ENCODE results near the gene NUMBL.

Gene NUMBL

GRCh38 chr19:40686882-40687524 lies 3.4 kb downstream of the NUMBL start:
- TF ChIP-seq, protein P1, sequence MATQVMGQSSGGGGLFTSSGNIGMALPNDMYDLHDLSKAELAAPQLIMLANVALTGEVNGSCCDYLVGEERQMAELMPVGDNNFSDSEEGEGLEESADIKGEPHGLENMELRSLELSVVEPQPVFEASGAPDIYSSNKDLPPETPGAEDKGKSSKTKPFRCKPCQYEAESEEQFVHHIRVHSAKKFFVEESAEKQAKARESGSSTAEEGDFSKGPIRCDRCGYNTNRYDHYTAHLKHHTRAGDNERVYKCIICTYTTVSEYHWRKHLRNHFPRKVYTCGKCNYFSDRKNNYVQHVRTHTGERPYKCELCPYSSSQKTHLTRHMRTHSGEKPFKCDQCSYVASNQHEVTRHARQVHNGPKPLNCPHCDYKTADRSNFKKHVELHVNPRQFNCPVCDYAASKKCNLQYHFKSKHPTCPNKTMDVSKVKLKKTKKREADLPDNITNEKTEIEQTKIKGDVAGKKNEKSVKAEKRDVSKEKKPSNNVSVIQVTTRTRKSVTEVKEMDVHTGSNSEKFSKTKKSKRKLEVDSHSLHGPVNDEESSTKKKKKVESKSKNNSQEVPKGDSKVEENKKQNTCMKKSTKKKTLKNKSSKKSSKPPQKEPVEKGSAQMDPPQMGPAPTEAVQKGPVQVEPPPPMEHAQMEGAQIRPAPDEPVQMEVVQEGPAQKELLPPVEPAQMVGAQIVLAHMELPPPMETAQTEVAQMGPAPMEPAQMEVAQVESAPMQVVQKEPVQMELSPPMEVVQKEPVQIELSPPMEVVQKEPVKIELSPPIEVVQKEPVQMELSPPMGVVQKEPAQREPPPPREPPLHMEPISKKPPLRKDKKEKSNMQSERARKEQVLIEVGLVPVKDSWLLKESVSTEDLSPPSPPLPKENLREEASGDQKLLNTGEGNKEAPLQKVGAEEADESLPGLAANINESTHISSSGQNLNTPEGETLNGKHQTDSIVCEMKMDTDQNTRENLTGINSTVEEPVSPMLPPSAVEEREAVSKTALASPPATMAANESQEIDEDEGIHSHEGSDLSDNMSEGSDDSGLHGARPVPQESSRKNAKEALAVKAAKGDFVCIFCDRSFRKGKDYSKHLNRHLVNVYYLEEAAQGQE (IDR thresholded peaks at IDR 0.05; ENCODE audit: insufficient read depth in 1 of 2, low read depth in 2 of 2, low read length in 2 of 2): no peak
- TF ChIP-seq POLR2AphosphoS5 (IDR thresholded peaks at IDR 0.05; ENCODE audit: low read depth, low read length) (no peak), FOXP2 (optimal IDR thresholded peaks at IDR 0.05; ENCODE audit: borderline replicate concordance, extremely low read depth, extremely low read length, insufficient read depth) (no peak), TAF1 (IDR thresholded peaks at IDR 0.05; ENCODE audit: borderline replicate concordance, insufficient read depth, low read length) (no peak), SIN3A (IDR thresholded peaks at IDR 0.05; ENCODE audit: borderline replicate concordance, insufficient read depth, low read length) (no peak)

DNA sequence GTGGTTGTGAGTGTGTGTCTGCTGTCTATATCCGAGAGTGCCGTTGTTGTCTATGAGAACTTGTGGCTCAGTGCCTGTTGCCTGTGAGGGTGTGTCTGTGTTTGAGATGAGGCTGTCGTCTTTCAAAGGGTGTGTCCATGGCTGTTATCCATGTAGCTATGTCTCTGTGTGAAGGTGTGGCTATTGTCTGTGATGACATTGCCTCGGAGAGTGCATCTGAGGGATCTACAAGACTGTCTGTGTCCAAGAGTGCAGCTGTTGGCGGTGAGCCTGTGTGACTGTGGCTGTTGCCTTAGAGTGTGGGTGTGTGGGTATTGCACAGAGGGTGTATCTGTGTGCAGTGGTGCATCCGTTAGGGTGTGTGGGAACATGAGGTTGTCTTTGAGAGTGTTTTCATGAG lies 4.9 kb downstream of the NUMBL start:
- no peak for TF ChIP-seq TAF1 (IDR thresholded peaks at IDR 0.05; ENCODE audit: borderline replicate concordance, insufficient read depth, low read length)
- TF ChIP-seq SIN3A (IDR thresholded peaks at IDR 0.05; ENCODE audit: borderline replicate concordance, insufficient read depth, low read length): no peak
- TF ChIP-seq POLR2AphosphoS5 (IDR thresholded peaks at IDR 0.05; ENCODE audit: low read depth, low read length): no peak
- TF ChIP-seq, protein P1 (IDR thresholded peaks at IDR 0.05; ENCODE audit: insufficient read depth in 1 of 2, low read depth in 2 of 2, low read length in 2 of 2): no peak
- TF ChIP-seq FOXP2 (optimal IDR thresholded peaks at IDR 0.05; ENCODE audit: borderline replicate concordance, extremely low read depth, extremely low read length, insufficient read depth): no peak

GRCh38 chr19:40685016-40685526 lies 5.4 kb downstream of the NUMBL start:
- no peak for TF ChIP-seq TAF1 (IDR thresholded peaks at IDR 0.05; ENCODE audit: borderline replicate concordance, insufficient read depth, low read length)
- TF ChIP-seq POLR2AphosphoS5 (IDR thresholded peaks at IDR 0.05; ENCODE audit: low read depth, low read length): no peak
- TF ChIP-seq FOXP2 (optimal IDR thresholded peaks at IDR 0.05; ENCODE audit: borderline replicate concordance, extremely low read depth, extremely low read length, insufficient read depth): no peak

DNA sequence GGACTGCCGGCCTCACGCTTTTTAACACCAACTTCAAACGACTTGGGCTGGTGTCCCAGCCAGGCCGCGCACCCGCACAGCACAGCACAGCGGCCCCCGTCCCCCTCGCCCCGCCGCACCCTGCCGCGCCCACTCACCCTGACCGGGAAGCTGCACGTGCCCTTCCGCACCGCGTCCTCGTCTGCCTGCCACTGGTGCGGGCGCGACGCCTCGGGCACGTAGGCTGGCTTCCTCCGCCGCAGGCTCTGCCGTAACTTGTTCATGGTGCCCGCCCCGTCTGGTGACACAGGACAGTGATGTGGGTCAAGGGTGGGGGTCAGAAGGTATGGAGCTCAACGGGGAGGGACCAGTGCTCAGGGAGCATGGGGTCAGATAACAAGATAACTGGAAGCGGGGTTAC lies 6.2 kb downstream of the NUMBL start:
- TF ChIP-seq SIN3A (IDR thresholded peaks at IDR 0.05; ENCODE audit: borderline replicate concordance, insufficient read depth, low read length): no peak
- TF ChIP-seq POLR2AphosphoS5 (IDR thresholded peaks at IDR 0.05; ENCODE audit: low read depth, low read length): no peak
- no peak for TF ChIP-seq TAF1 (IDR thresholded peaks at IDR 0.05; ENCODE audit: borderline replicate concordance, insufficient read depth, low read length)
- TF ChIP-seq, protein P1 (IDR thresholded peaks at IDR 0.05; ENCODE audit: insufficient read depth in 1 of 2, low read depth in 2 of 2, low read length in 2 of 2): no peak
- TF ChIP-seq FOXP2 (optimal IDR thresholded peaks at IDR 0.05; ENCODE audit: borderline replicate concordance, extremely low read depth, extremely low read length, insufficient read depth): no peak

DNA sequence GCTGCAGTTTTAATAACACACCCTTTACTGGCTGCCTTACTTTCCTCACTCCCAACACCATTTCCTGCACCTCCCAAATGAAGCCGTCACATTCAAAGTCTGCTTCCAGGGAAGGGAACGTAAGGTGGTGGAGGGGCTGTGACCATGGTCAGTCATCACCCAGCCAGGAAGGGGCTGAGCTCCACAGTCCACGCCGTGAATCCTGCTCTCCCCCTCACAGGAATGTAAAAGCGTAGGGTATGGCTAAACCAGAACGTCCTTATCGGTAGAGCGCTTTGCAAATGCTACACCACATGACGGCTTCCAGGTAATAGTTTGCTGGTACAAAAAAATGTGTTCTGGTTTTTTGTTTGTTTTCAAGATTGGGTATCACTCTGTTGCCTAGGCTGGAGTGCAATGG lies 7.0 kb downstream of the NUMBL start:
- TF ChIP-seq, protein P1 (IDR thresholded peaks at IDR 0.05; ENCODE audit: insufficient read depth in 1 of 2, low read depth in 2 of 2, low read length in 2 of 2): no peak
- no peak for TF ChIP-seq SIN3A (IDR thresholded peaks at IDR 0.05; ENCODE audit: borderline replicate concordance, insufficient read depth, low read length)
- TF ChIP-seq TAF1 (IDR thresholded peaks at IDR 0.05; ENCODE audit: borderline replicate concordance, insufficient read depth, low read length): no peak
- TF ChIP-seq POLR2AphosphoS5 (IDR thresholded peaks at IDR 0.05; ENCODE audit: low read depth, low read length): no peak
- no peak for TF ChIP-seq FOXP2 (optimal IDR thresholded peaks at IDR 0.05; ENCODE audit: borderline replicate concordance, extremely low read depth, extremely low read length, insufficient read depth)
